ENCODE data around the gene NLGN1.

DNA sequence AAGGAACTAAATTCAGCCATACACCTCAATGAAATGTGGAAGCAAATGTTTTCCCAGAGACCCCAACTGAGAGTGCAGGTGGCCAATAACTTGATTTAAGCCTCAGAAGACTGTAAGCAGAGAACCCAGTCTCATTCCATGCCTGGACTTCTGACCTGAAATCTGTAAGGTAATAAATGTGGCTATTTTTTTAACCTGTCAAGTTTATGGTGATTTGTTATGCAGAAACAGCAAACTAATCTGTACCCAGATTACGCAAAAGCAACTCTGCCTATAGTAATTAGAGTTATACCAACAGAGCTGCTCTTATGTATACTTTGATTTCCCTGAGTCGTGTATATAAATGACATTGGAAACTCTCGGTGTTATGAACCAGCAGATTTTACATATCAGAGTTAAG, 927.6 kb downstream of the NLGN1 start:
- TF ChIP-seq, protein P1, sequence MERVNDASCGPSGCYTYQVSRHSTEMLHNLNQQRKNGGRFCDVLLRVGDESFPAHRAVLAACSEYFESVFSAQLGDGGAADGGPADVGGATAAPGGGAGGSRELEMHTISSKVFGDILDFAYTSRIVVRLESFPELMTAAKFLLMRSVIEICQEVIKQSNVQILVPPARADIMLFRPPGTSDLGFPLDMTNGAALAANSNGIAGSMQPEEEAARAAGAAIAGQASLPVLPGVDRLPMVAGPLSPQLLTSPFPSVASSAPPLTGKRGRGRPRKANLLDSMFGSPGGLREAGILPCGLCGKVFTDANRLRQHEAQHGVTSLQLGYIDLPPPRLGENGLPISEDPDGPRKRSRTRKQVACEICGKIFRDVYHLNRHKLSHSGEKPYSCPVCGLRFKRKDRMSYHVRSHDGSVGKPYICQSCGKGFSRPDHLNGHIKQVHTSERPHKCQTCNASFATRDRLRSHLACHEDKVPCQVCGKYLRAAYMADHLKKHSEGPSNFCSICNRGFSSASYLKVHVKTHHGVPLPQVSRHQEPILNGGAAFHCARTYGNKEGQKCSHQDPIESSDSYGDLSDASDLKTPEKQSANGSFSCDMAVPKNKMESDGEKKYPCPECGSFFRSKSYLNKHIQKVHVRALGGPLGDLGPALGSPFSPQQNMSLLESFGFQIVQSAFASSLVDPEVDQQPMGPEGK (CRISPR knock-in tag; IDR thresholded peaks at IDR 0.05; ENCODE audit: borderline replicate concordance): no peak
- TF ChIP-seq ZFP3 (CRISPR knock-in tag; IDR thresholded peaks at IDR 0.05): no peak
- no peak for TF ChIP-seq GLIS3 (CRISPR knock-in tag; IDR thresholded peaks at IDR 0.05)
- TF ChIP-seq ZFP30 (CRISPR knock-in tag; IDR thresholded peaks at IDR 0.05): no peak
- no peak for TF ChIP-seq ESRRG (CRISPR knock-in tag; IDR thresholded peaks at IDR 0.05)
- no peak for TF ChIP-seq ARNTL (CRISPR knock-in tag; IDR thresholded peaks at IDR 0.05; ENCODE audit: borderline replicate concordance, low read depth)

All from SK-N-SH treated with all-trans-retinoic acid at 6 μM for 48 hours (cell line).